Lung (tissue), 12 donors: ENCODE measurements around the gene ATOH7. TPM values are rescaled to one million over a fixed set of nuclear protein-coding genes. Genes with fewer than 3 reads are reported as not detected.
A peak's percentile ranks its signal among the peaks of the same experiment; 100 is the strongest.

ENCODE experiments used
- ATAC-seq: fragments of 200-7000 bp; cut with Tn5 transposase; one replicate; pipeline ENCODE4 v1.9.1; 2020; ENCODE audit warnings: moderate number of reproducible peaks; ENCODE audit not compliant: insufficient read depth, low FRiP score
- DNase-seq, 3 donors: peaks; one replicate each; pipeline ENCODE4 v3.0.0-alpha.2; 2013 to 2017
- H3K27ac ChIP-seq, 2 donors: one replicate each; pipeline ENCODE4 v1.5.1; 2013; ENCODE audit warnings: mild to moderate bottlenecking in 2 of 2, moderate library complexity in 2 of 2, control low read depth in 1 of 2, inconsistent platforms in 1 of 2, low read depth in 1 of 2, low read length in 1 of 2
- H3K27me3 ChIP-seq, 3 donors: one replicate each; pipeline ENCODE4 v1.5.1; 2013; ENCODE audit warnings: low read length in 2 of 3; ENCODE audit not compliant: control insufficient read depth in 3 of 3, insufficient read depth in 3 of 3
- H3K36me3 ChIP-seq, 4 donors: one replicate each; pipeline ENCODE4 v1.5.1; 2013; ENCODE audit warnings: low read length in 4 of 4, mild to moderate bottlenecking in 1 of 4, moderate library complexity in 1 of 4; ENCODE audit not compliant: control insufficient read depth in 4 of 4, insufficient read depth in 4 of 4
- H3K4me1 ChIP-seq, 5 donors: one replicate each; pipeline ENCODE4 v1.5.1; 2013; ENCODE audit warnings: low read length in 5 of 5, mild to moderate bottlenecking in 2 of 5, moderate library complexity in 1 of 5; ENCODE audit not compliant: control insufficient read depth in 5 of 5, insufficient read depth in 5 of 5
- H3K4me3 ChIP-seq: one replicate; pipeline ENCODE4 v1.5.1; 2013; ENCODE audit warnings: mild to moderate bottlenecking, control low read depth, moderate library complexity
- H3K9ac ChIP-seq, 2 donors: one replicate each; pipeline ENCODE4 v1.5.1; 2013; ENCODE audit warnings: low read length in 2 of 2, control low read depth in 1 of 2; ENCODE audit not compliant: insufficient read depth in 1 of 2
- H3K9me3 ChIP-seq, 4 donors: one replicate each; pipeline ENCODE4 v1.5.1; 2013; ENCODE audit warnings: low read length in 3 of 4, mild to moderate bottlenecking in 1 of 4, moderate library complexity in 1 of 4; ENCODE audit not compliant: control insufficient read depth in 4 of 4, insufficient read depth in 3 of 4
- CTCF ChIP-seq: IDR thresholded peaks from 2 replicates; pipeline ENCODE4 v1.5.1; 2012; ENCODE audit warnings: mild to moderate bottlenecking; ENCODE audit errors: control extremely low read depth, extremely low read depth
- WGBS, 2 donors: extraction: QIAGEN DNeasy Blood & Tissue Kit; methylation state at CpG; one replicate each; pipeline ENCODE4 v1.1.7; 2013; 5-methylcytosine and 5-hydroxymethylcytosine counted together
- polyA plus RNA-seq, 2 donors: library from polyadenylated mRNA; stranded (reverse); fragments of 200-250 nt; gene quantifications; one replicate each; pipeline ENCODE4 v1.2.1, GENCODE V29; 2013
- total RNA-seq, 2 donors: library from RNA; depleted of rRNA in 1 of 2; stranded (reverse); fragments of >200 nt in 1 of 2; gene quantifications; one replicate each; pipeline ENCODE4 v1.2.1, GENCODE V29; 2014 to 2021
- donor health status: control.
- donor health status: control.
- donor health status: Bipolar disorder and iron deficiency.
- donor health status: healthy.
- donor health status: DM: yes; HTN: yes; CAD: no.

Gene ATOH7
- total and polyA plus RNA-seq, 4 donors: 0.02 to 0.08 TPM; not detected in 2

DNA sequence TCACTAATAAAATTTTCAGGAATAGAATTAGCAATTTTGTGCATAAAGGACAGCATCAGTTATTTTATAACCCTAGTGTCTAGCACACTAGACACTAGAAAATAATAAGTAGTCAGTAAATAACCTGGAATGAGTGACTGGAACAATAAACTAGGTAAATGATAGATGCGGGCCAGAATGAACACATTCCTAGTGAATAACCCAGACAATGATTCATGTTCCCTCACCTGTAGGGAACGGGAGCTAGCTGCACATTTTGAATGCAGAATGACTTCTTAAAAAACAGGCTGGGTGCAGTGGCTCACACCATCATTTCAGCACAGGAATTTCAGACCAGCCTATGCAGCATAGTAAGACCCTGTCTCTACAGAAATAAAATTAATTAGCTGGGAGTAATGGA lies 3.2 kb upstream of the ATOH7 start:
- DNase-seq: no peak

GRCh38 chr10:68233046-68233445 lies 1.1 kb upstream of the ATOH7 start:
- H3K36me3 ChIP-seq: no peaks in the 10 kb centered on the region
- H3K27me3 ChIP-seq: peaks cover 0 to 22% (median 3%) of the 10 kb centered on the region in 3 donors
- H3K4me3 ChIP-seq: no peak overlapping the region
- no peak for TF ChIP-seq CTCF
- no peak overlapping the region for H3K27ac ChIP-seq
- DNase-seq: no peak
- peaks cover 0 to 5% (median 0%) of the 10 kb centered on the region in 5 donors for H3K4me1 ChIP-seq
- H3K9me3 ChIP-seq: no peaks in the 10 kb centered on the region
- no peak for ATAC-seq
- H3K9ac ChIP-seq: no peak overlapping the region
- WGBS, 2 donors: 82 to 83% methylated on average over 3 of the region's 3 CpGs

More for the DNA sequence above, 3.2 kb upstream of the ATOH7 start:
- H3K27me3 ChIP-seq: peaks cover 0 to 15% (median 4%) of the 10 kb centered on the region in 3 donors
- no peaks in the 10 kb centered on the region for H3K9me3 ChIP-seq
- H3K36me3 ChIP-seq: no peaks in the 10 kb centered on the region
- H3K9ac ChIP-seq: no peak overlapping the region
- ATAC-seq: no peak
- H3K4me3 ChIP-seq: no peak overlapping the region
- peaks cover 0 to 5% (median 0%) of the 10 kb centered on the region in 5 donors for H3K4me1 ChIP-seq
- 77 to 84% methylated on average over 2 of the region's 2 CpGs for WGBS, 2 donors
- no peak for TF ChIP-seq CTCF
- H3K27ac ChIP-seq: no peak overlapping the region

DNA sequence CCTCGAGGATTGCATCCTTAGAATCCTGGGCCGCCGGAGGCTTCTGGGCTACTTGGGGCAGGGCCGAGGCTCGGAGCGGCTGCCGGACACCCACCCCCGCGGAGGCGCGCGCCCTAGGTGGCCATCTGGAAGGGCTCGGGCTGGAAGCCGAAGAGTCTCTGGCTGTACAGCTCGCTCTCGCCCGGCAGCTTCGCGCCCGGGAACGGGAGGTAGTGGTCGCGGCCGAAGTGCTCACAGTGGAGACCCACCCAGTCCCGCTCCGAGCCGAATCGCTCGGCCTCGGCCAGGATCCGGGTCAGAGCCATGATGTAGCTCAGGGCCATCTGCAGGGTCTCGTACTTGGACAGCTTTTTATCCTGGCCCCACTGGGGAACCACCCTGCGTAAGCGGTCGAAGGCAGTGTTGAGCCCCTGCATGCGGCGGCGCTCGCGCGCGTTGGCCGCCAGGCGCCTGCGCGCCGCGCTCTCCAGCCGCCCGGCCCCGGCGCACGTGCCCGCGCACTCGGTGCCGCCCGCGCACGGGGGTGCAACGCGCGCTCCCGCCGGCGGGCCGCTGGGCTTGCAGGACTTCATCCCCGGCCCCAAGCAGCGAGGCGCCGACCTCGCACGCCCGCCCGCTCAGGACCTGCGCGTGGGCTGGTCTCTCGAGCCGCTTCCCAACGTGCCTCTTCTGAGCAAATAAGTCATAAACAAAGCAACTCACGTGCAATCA lies 652 bp downstream of the ATOH7 start:
- no peaks in the 10 kb centered on the region for H3K36me3 ChIP-seq
- TF ChIP-seq CTCF: no peak
- H3K27ac ChIP-seq: no peak overlapping the region
- H3K9me3 ChIP-seq: no peaks in the 10 kb centered on the region
- peaks cover 0 to 5% (median 0%) of the 10 kb centered on the region in 5 donors for H3K4me1 ChIP-seq
- peaks cover 0 to 22% (median 3%) of the 10 kb centered on the region in 3 donors for H3K27me3 ChIP-seq
- DNase-seq (peak; percentile 87 to 94 (median 87)), ATAC-seq (peak; percentile 95)
- peak overlapping the region; percentile 17 to 82 for H3K9ac ChIP-seq
- H3K4me3 ChIP-seq: peak overlapping the region; percentile 57
- 0 to 1% methylated on average over 73 to 81 of the region's 81 CpGs for WGBS, 2 donors
